Measurements from ENCODE around the gene AKR1B1. TPM values are rescaled to one million over a fixed set of nuclear protein-coding genes. Genes with fewer than 3 reads are reported as not detected.

AKR1B1 gene
- total RNA-seq, 2 experiments from 2014 or later: 75.7 to 167 TPM

DNA sequence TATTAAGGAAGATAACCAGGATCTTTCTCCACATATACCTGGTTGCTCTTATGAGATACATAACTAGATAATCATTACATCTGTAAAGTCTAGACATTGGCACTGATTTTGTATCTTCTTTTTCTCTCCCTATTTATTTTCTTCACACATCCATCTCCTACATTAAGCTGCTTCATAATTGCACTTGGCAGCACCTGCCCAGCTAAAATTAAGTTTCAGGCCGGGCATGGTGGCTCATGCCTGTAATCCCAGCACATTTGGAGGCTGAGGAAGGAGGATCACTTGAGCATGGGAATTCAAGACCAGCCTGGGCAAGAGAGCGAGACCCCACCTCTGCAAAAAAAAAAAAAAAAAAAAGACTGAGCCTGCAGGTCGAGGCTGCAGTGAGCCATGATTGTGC, 22.3 kb upstream of the AKR1B1 start:
- H2AFZ ChIP-seq (ENCODE audit: low read length): no peak overlapping the region
- no peaks in the 10 kb centered on the region for H3K36me3 ChIP-seq (ENCODE audit: insufficient read depth, low read length)
- no TSS peak for BruUV-seq (replicated peaks)
- H3K79me2 ChIP-seq (ENCODE audit: insufficient read depth, low read depth, low read length): no peaks in the 10 kb centered on the region
- no peaks in the 10 kb centered on the region for H3K4me1 ChIP-seq (ENCODE audit: insufficient read depth, low read length, poor library complexity, severe bottlenecking)
- H4K20me1 ChIP-seq (ENCODE audit: insufficient read depth, low read length): no peaks in the 10 kb centered on the region
- H3K9me3 ChIP-seq (ENCODE audit: low read length): no peaks in the 10 kb centered on the region
- ChIA-PET POLR2A (interaction anchor here (0.6 to 1.1 kb wide), 3 partner anchors 16 to 1379 kb away, joined by 3 to 6 read pairs (median 4); no protein-coding TSS in a partner anchor), CTCF (ENCODE audit: unreplicated experiment) (no interaction called here)
- no peak overlapping the region for H3K4me3 ChIP-seq (ENCODE audit: low read depth, low read length, poor library complexity, severe bottlenecking)
- TF ChIP-seq EZH2phosphoT487 (IDR thresholded peaks at IDR 0.05; ENCODE audit: borderline replicate concordance, low read depth, low read length): no peak
- TF ChIP-seq, protein P1, sequence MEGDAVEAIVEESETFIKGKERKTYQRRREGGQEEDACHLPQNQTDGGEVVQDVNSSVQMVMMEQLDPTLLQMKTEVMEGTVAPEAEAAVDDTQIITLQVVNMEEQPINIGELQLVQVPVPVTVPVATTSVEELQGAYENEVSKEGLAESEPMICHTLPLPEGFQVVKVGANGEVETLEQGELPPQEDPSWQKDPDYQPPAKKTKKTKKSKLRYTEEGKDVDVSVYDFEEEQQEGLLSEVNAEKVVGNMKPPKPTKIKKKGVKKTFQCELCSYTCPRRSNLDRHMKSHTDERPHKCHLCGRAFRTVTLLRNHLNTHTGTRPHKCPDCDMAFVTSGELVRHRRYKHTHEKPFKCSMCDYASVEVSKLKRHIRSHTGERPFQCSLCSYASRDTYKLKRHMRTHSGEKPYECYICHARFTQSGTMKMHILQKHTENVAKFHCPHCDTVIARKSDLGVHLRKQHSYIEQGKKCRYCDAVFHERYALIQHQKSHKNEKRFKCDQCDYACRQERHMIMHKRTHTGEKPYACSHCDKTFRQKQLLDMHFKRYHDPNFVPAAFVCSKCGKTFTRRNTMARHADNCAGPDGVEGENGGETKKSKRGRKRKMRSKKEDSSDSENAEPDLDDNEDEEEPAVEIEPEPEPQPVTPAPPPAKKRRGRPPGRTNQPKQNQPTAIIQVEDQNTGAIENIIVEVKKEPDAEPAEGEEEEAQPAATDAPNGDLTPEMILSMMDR (conservative IDR thresholded peaks at IDR 0.05; ENCODE audit: low read length): no peak
- DNase-seq (ENCODE audit: low spot score): no peak
- H3K4me2 ChIP-seq (ENCODE audit: low read length): no peak overlapping the region
- intact Hi-C loops (cut with micrococcal nuclease; ENCODE audit: unreplicated experiment): no loop called here
- H3K27ac ChIP-seq (ENCODE audit: low read depth, low read length, poor library complexity, severe bottlenecking): no peak overlapping the region
- no peaks in the 10 kb centered on the region; the same call in none of the 2 replicates for H3K9me2 ChIP-seq (ENCODE audit: insufficient read depth, low read length)

DNA sequence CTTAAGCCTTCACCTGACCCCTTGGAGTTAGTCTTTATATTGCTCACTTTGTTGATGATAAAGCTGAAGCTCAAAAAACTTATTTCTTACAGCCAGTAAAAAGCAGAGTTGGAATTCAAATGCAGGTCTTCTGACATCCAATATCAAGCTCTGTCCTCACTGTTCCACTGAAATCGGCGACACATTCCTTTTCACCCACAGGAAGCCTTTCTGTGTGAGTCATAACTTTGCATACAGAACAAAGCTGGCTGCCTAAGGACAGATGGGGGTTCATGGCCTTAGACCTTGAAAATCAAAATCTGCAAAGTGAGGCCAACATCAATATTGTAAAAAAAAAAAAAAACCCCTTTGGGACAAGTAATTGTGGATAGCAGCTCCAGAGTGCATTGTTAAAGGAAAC, 21.8 kb upstream of the AKR1B1 start:
- intact Hi-C loops (cut with micrococcal nuclease; ENCODE audit: unreplicated experiment): no loop called here
- BruUV-seq (replicated peaks): no TSS peak
- no peak overlapping the region for H3K4me3 ChIP-seq (ENCODE audit: low read depth, low read length, poor library complexity, severe bottlenecking)
- H3K9me2 ChIP-seq (ENCODE audit: insufficient read depth, low read length): no peaks in the 10 kb centered on the region; the same call in none of the 2 replicates
- no peaks in the 10 kb centered on the region for H4K20me1 ChIP-seq (ENCODE audit: insufficient read depth, low read length)
- no peaks in the 10 kb centered on the region for H3K79me2 ChIP-seq (ENCODE audit: insufficient read depth, low read depth, low read length)
- POLR2A ChIA-PET: interaction anchor here (0.6 to 1.1 kb wide), 4 partner anchors 16 to 1674 kb away, joined by 3 to 6 read pairs (median 4); no protein-coding TSS in a partner anchor
- H3K27ac ChIP-seq (ENCODE audit: low read depth, low read length, poor library complexity, severe bottlenecking): no peak overlapping the region
- DNase-seq (ENCODE audit: low spot score): no peak
- H2AFZ ChIP-seq (ENCODE audit: low read length): no peak overlapping the region
- CTCF ChIA-PET (ENCODE audit: unreplicated experiment): no interaction called here
- TF ChIP-seq EZH2phosphoT487 (IDR thresholded peaks at IDR 0.05; ENCODE audit: borderline replicate concordance, low read depth, low read length): no peak
- TF ChIP-seq, protein P1 (conservative IDR thresholded peaks at IDR 0.05; ENCODE audit: low read length): no peak
- H3K36me3 ChIP-seq (ENCODE audit: insufficient read depth, low read length): no peaks in the 10 kb centered on the region
- H3K4me1 ChIP-seq (ENCODE audit: insufficient read depth, low read length, poor library complexity, severe bottlenecking): no peaks in the 10 kb centered on the region
- H3K4me2 ChIP-seq (ENCODE audit: low read length): no peak overlapping the region
- no peaks in the 10 kb centered on the region for H3K9me3 ChIP-seq (ENCODE audit: low read length)

GRCh38 chr7:134480202-134480601, 21.3 kb upstream of the AKR1B1 start:
- ChIA-PET POLR2A (interaction anchor here (0.6 to 1.1 kb wide), 4 partner anchors 16 to 1764 kb away, joined by 3 to 5 read pairs (median 4); no protein-coding TSS in a partner anchor), CTCF (ENCODE audit: unreplicated experiment) (interaction anchor here (0.9 kb wide), 1 partner anchor 9 kb away, joined by 4 read pairs; no protein-coding TSS in a partner anchor)
- H3K4me2 ChIP-seq (ENCODE audit: low read length): no peak overlapping the region
- no peaks in the 10 kb centered on the region for H4K20me1 ChIP-seq (ENCODE audit: insufficient read depth, low read length)
- H3K27ac ChIP-seq (ENCODE audit: low read depth, low read length, poor library complexity, severe bottlenecking): no peak overlapping the region
- H2AFZ ChIP-seq (ENCODE audit: low read length): no peak overlapping the region
- no peak for DNase-seq (ENCODE audit: low spot score)
- H3K9me3 ChIP-seq (ENCODE audit: low read length): no peaks in the 10 kb centered on the region
- no TSS peak for BruUV-seq (replicated peaks)
- intact Hi-C loops (cut with micrococcal nuclease; ENCODE audit: unreplicated experiment): no loop called here
- H3K9me2 ChIP-seq (ENCODE audit: insufficient read depth, low read length): no peaks in the 10 kb centered on the region; the same call in none of the 2 replicates
- H3K36me3 ChIP-seq (ENCODE audit: insufficient read depth, low read length): no peaks in the 10 kb centered on the region
- TF ChIP-seq, protein P1 (conservative IDR thresholded peaks at IDR 0.05; ENCODE audit: low read length): no peak
- no peak for TF ChIP-seq EZH2phosphoT487 (IDR thresholded peaks at IDR 0.05; ENCODE audit: borderline replicate concordance, low read depth, low read length)
- H3K4me3 ChIP-seq (ENCODE audit: low read depth, low read length, poor library complexity, severe bottlenecking): no peak overlapping the region
- H3K4me1 ChIP-seq (ENCODE audit: insufficient read depth, low read length, poor library complexity, severe bottlenecking): no peaks in the 10 kb centered on the region
- no peaks in the 10 kb centered on the region for H3K79me2 ChIP-seq (ENCODE audit: insufficient read depth, low read depth, low read length)

Data from OCI-LY7 (cell line).